NCI-H510A (cell line): ENCODE measurements around the gene ANKRD34A.

Experiments used
- DNase-seq: peaks from one replicate; lab custom pipeline; 2025; lab: John Stamatoyannopoulos, UW

Gene ANKRD34A

GRCh38 chr1:145990249-145990855 lies 26.0 kb upstream of the ANKRD34A start:
- no peak for DNase-seq

- no peak for DNase-seq
Measured at GRCh38 chr1:145988773-145989172, 24.4 kb upstream of the ANKRD34A start.

GRCh38 chr1:145987926-145988325 lies 23.6 kb upstream of the ANKRD34A start:
- DNase-seq: no peak

DNA sequence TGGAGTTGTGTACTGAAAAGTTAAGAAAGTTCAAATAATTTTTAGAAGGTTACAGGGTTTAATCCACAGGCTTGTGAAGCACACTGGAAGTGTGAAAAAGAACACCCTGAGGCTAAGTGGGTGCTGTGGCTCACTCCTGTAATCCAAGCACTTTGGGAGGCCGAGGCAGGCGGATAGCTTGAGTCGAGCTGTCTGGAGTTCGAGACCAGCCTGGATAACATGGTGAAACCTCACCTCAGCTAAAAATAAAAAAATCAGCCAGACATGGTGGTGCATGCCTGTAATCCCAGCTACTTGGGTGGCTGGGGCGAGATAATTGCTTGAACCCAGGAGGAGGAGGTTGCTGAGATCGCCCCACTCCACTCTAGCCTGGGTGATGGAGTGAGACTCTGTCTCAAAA lies 22.2 kb upstream of the ANKRD34A start:
- DNase-seq: no peak

DNA sequence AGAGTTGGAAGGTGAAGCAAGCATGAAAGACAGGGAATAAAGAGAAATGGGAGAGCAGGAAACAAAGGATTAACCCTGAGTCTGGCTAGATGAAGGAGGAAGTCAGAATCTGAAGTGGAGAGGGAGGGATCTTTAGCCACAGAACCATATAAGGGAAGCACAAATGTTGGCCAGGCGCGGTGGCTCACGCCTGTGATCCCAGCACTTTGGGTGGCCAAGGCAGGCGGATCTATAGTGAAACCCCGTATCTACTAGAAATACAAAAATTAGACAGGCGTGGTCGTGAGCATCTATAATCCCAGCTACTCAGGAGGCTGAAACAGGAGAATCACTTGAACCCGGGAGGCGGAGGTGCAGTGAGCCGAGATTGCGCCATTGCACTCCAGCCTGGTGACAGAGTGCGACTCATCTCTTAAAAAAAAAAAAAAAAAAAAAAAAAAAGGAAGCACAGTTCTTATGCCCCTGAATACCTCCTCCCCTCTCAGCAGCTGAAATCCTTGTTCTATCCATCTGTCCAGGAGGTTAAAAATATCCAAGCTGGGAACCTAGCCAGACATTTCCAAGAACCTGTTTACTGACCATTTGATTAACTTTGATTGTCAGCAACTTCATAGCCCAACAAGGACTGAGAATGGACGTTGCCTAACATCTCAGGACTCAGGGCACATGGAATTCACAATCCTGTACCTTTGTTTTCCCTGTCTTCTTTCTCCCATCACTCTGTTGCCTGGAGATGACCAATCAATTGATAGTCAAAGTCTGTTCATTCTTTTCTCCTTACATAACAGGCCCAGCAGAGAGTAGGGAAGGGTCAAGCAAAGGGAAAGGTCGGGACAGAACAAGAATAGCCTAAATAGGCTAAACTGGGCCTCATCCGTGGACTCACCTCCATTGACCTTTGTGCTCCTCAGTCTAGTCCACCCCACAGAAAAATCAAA lies 21.4 kb upstream of the ANKRD34A start:
- DNase-seq: peak; percentile 43

GRCh38 chr1:145985129-145985501 lies 20.7 kb upstream of the ANKRD34A start:
- DNase-seq: no peak

DNA sequence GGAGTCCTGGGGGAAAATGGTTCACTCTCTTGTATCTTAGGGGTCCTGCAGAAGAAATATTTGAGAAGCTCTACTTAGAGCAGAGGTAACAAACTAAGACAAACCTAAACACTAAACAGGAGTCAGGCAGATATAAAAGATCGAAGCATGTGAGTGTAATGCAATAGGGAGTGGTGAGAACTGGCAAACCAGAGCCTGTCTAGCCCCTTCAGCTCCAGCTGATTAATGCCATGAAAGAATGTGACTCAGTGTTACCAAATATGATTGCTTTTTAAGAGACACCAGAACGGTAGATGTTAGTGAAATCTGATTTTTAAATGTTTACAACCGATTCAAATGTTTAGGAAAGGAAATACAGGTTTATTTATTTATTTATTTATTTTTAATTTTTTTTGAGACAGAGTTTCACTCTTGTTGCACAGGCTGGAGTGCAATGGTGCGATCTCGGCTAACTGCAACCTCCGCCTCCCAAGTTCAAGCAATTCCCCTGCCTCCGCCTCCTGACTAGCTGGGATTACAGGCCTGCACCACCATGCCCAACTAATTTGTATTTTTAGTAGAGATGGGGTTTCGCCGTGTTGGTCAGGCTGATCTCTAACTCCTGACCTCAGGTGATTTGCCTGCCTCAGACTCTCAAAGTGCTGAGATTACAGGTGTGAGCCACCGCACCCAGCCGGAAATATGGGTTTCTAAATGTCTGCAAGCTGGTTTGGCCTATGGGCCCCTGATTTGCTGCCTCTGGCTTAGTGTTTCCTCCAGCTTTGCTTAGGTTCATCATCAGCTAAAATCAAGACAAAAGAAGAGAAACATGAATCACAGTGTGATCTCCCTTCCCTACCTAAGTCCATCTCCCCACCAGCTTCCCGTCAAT lies 19.8 kb upstream of the ANKRD34A start:
- DNase-seq: no peak

GRCh38 chr1:145983206-145983675 lies 18.9 kb upstream of the ANKRD34A start:
- DNase-seq: no peak

DNA sequence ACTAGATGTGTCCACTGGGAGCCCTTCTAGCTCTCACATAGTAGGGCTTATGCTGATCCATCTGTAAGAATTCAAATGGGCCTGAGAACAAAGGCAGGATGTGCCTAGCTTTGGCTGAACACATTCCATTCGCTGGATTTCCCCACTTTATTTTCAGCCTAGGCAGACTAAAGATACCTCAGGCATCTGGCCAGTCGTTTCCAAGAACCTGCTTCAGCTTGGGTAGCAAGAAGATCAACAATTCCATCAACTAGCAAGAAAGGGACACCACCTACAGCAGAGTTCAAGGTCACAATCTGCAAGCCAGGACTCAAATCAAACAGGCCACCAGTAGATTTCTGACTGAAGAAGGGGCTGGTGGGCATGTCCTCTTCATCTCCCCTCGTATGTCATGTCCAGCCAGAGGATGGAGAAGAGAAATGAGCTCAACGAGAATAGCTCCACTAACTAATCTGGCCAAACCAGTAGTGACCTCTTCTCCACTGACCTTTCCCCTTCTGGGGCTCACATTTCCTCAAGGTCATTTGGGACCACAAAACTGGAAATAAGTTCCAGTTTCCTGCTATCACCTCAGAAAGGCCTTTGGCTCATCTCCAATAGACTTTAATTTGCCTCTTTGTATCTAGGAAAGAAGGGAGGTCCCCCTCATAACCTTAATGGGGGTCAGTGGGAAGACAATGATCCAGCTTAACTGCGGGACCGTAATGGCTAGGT lies 17.8 kb upstream of the ANKRD34A start:
- DNase-seq: no peak

GRCh38 chr1:145980457-145980994 lies 16.2 kb upstream of the ANKRD34A start:
- DNase-seq: no peak

GRCh38 chr1:145979746-145980456 lies 15.5 kb upstream of the ANKRD34A start:
- DNase-seq: no peak

GRCh38 chr1:145978854-145979745 lies 14.7 kb upstream of the ANKRD34A start:
- DNase-seq: peak; percentile 98

DNA sequence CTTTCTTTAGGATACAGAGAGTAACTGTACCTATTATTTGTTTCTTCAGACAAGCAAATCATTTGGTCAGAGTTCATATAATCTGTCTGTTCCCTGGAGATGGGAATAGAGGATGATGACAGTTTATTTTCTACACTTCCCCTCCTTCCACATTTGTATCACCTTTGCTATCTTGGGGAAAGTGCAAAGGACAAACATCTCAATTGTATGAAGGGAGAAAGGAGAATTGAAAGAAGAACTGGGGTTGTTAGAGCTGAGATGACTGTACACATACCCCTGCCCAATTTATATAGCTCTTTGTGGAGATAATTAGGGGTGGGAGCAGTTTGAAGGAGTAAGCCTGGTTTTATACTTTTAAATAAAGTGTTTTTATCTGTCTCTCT lies 14.1 kb upstream of the ANKRD34A start:
- DNase-seq: no peak

GRCh38 chr1:145977486-145978470 lies 13.4 kb upstream of the ANKRD34A start:
- peak; percentile 58 for DNase-seq

DNA sequence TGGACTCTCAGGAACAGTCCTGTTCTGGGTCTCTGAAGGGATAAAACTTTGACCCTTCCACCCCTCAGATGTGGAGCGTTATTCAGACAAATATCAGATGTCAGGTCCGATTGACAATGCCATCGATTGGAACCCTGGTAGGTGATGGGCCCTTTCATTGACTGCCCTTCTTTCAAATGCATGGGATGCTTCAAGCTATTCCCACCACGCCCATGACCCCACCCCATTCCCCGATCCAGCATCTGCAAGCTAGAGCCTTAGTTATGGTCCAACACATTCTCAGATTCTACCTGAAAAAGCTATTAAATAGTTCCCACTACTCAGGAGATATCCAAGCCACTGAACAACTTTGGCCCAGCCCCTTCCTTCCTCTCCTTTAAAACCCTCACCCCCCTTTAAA lies 12.6 kb upstream of the ANKRD34A start:
- DNase-seq: no peak

DNA sequence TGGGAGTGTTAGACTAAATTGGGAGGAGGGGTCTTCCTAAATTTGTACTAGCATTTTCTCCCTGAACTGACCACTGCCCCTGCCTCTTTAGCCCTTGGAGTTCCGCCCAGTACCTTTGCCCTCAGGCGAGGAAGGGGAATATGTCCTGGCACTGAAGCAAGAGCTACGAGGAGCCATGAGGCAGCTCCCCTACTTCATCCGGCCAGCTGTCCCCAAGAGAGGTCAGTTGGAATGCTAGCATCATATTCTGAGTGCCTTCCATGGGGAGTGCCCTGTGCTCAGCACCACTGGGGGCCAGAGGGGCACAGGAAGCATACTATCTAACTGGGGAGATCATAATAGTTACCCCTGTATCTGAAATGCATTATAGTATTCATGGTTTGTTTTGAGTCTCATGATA lies 10.8 kb upstream of the ANKRD34A start:
- no peak for DNase-seq

- DNase-seq: no peak
Measured at GRCh38 chr1:145974721-145975120, 10.3 kb upstream of the ANKRD34A start.

DNA sequence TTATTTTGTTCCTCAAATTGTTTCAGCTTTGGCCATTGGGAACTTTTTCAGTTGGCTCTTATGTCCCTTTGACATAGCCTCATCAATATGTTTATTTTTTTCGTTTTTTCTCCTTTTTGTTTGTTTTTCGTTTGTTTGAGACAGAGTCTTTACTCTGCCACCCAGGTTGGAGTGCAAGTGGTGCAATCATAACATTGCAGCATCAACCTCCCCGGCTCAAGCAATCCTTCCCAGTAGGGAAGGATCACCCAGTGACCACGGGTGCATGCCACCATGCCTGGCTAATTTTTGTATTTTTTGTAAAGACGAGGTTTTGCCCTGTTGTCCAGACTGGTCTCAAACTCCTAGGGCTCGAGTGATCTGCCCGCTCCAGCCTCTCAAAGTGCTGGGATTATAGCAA lies 8.2 kb upstream of the ANKRD34A start:
- DNase-seq: no peak

GRCh38 chr1:145967288-145967687 lies 2.9 kb upstream of the ANKRD34A start:
- DNase-seq: no peak
